Spleen (tissue), 7 donors: ENCODE data around the gene DNASE1.

Source experiments
- POLR2AphosphoS5 ChIP-seq, 3 donors: sonication (generic); formaldehyde crosslinking; IDR thresholded peaks; one replicate each; pipeline ENCODE4 v1.5.1; 2017; ENCODE audit warnings: antibody characterized with exemption in 3 of 3
- TF ChIP-seq, protein P1 (sequence below), 11 experiments: fragments of 200-600 bp in 7 of 11; fragments of 450-650 bp in 4 of 11; sonication (generic) in 4 of 11; IDR thresholded peaks in 8 of 11; conservative IDR thresholded peaks in 3 of 11; 1 replicate in 7 of 11; 2 replicates in 4 of 11; pipeline versions ENCODE4 v1.4.0 to v1.8.0; 2016 to 2021; ENCODE audit warnings: antibody characterized with exemption in 11 of 11, inconsistent platforms in 4 of 11, mild to moderate bottlenecking in 1 of 11
- donor health status: DM: no; HTN: no; CAD: no; lungs with moderate emphysema.
- donor health status: DM: no; HTN: no; CAD: no.
- donor health status: DM: no; HTN: no; CAD: no.

DNA sequence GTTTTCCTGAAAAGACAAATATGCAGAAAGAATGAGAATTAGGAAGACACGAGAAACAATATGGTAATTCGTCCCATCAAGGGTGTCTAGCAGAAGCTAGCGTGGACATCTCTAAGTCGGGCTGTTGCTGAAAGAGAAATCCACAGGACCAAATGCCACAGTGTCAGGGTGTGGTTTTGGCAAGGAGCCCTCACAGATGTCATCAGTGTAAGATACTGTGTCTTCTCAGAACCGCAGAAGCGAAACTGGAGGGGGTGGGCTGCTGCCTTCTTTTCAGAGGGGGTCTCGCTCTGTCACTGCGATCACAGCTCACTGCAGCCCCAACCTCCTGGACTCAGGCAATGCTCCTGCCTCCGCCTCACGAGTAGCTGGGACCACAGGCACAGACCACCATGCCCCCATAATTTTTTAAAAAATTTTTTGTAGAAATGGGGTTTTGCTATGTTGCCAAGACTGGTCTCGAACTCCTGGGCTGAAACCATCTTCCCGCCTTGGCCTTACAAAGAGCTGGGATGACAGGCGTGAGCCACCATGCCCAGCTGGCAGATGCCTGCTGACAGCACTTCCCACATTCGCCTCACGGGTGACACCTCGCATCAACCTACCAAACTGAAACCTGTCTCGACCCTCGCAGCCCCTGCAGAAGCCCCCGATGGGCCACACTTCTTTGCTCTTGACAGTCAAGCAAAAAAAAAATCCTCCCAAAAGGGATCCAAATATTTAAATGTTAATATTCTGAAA lies 36.7 kb downstream of the DNASE1 start:
- TF ChIP-seq, protein P1, sequence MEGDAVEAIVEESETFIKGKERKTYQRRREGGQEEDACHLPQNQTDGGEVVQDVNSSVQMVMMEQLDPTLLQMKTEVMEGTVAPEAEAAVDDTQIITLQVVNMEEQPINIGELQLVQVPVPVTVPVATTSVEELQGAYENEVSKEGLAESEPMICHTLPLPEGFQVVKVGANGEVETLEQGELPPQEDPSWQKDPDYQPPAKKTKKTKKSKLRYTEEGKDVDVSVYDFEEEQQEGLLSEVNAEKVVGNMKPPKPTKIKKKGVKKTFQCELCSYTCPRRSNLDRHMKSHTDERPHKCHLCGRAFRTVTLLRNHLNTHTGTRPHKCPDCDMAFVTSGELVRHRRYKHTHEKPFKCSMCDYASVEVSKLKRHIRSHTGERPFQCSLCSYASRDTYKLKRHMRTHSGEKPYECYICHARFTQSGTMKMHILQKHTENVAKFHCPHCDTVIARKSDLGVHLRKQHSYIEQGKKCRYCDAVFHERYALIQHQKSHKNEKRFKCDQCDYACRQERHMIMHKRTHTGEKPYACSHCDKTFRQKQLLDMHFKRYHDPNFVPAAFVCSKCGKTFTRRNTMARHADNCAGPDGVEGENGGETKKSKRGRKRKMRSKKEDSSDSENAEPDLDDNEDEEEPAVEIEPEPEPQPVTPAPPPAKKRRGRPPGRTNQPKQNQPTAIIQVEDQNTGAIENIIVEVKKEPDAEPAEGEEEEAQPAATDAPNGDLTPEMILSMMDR (IDR thresholded peaks at IDR 0.05 in 8 of 11, conservative IDR thresholded peaks at IDR 0.05 in 3 of 11), result no peak
- TF ChIP-seq POLR2AphosphoS5 (IDR thresholded peaks at IDR 0.05), result no peak
